ENCODE data around the gene ST14. TPM values are rescaled to one million over a fixed set of nuclear protein-coding genes. Genes with fewer than 3 reads are reported as not detected.

The ST14 gene
- total and polyA plus RNA-seq, 12 donors, result 0.17 to 41.0 (median 10.4) TPM

DNA sequence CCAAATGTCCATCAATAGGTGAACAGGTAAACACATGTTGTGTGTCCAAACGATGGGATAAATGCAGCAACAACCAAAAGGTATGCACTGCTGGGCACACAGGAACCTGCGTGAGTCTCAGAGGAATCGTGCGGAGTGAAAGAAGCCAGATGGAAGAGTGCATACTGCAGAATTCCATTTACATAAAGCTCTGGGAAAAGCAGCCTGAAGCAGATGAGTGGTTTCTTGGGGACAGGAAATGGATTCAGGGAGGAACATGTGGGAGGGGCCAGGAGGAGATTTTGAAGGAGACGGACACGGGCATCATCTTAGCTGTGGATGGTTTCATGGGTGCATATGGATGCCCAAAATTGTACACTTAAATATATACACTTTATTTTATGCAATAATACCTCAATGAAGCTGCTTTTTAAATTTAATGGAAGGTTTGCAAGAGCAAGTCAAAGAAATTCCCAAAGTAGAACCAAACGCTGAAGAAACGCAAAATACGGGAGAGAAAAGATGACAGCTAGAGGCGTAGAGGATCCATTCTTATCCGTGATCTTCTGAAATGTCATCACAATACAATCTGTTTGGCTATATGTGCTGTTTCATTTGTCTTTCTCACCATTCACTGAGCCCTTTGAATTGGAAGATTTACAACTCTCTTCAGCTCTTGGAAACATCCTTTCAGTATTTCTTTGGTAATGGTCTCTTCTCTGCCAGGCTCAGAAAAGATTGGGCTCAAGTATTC is 24.5 kb downstream of the ST14 start:
- Histone ChIP-seq H3K4me1 (replicated peaks in 1 of 2) (peaks cover 27 to 28% of the 10 kb centered on the region in 2 donors), H3K4me3 (no peak overlapping the region), H3K36me3 (replicated peaks in 1 of 2) (no peaks in the 10 kb centered on the region), H3K27ac (no peak overlapping the region), H3K9me3 (replicated peaks in 1 of 3) (no peaks in the 10 kb centered on the region), H3K27me3 (no peaks in the 10 kb centered on the region)
- WGBS, 4 donors, result 85 to 89% (median 89%) methylated on average over 11 of the region's 11 CpGs
- no peak for TF ChIP-seq POLR2A (IDR thresholded peaks at IDR 0.05)
- TF ChIP-seq, protein P1, sequence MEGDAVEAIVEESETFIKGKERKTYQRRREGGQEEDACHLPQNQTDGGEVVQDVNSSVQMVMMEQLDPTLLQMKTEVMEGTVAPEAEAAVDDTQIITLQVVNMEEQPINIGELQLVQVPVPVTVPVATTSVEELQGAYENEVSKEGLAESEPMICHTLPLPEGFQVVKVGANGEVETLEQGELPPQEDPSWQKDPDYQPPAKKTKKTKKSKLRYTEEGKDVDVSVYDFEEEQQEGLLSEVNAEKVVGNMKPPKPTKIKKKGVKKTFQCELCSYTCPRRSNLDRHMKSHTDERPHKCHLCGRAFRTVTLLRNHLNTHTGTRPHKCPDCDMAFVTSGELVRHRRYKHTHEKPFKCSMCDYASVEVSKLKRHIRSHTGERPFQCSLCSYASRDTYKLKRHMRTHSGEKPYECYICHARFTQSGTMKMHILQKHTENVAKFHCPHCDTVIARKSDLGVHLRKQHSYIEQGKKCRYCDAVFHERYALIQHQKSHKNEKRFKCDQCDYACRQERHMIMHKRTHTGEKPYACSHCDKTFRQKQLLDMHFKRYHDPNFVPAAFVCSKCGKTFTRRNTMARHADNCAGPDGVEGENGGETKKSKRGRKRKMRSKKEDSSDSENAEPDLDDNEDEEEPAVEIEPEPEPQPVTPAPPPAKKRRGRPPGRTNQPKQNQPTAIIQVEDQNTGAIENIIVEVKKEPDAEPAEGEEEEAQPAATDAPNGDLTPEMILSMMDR (IDR thresholded peaks at IDR 0.05), result no peak
- intact Hi-C loops (cut with DNase I), result no loop called here
- DNase-seq, result no peak

DNA sequence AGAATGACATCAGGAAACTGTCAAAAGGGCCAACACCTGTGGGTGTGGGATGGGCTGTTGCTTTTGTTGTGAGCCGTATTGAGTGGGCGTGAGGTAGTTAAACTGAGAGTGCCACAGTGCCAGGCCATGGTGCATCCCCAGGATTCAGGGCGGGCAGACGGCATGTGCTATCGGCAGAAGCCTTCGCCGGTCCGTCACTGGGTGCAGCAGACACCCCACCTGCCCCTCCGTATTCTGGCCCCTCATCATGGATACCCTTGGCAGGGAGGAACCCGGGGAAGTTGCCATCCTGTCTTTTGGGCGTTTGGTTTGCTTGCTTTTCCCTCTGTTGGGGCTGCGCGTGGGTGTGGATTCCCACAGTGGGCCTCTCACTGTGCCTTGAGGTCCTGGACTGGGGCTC is 27.5 kb downstream of the ST14 start:
- Histone ChIP-seq H3K27me3 (no peaks in the 10 kb centered on the region), H3K27ac (no peak overlapping the region), H3K4me3 (no peak overlapping the region), H3K36me3 (replicated peaks in 1 of 2) (no peaks in the 10 kb centered on the region), H3K9me3 (replicated peaks in 1 of 3) (no peaks in the 10 kb centered on the region), H3K4me1 (replicated peaks in 1 of 2) (peaks cover 5 to 7% of the 10 kb centered on the region in 2 donors)
- DNase-seq, result no peak
- 94 to 98% (median 95%) methylated on average over 9 to 13 of the region's 13 CpGs for WGBS, 4 donors
- no peak for TF ChIP-seq POLR2A (IDR thresholded peaks at IDR 0.05)
- TF ChIP-seq, protein P1 (IDR thresholded peaks at IDR 0.05), result no peak
- intact Hi-C loops (cut with DNase I), result no loop called here

DNA sequence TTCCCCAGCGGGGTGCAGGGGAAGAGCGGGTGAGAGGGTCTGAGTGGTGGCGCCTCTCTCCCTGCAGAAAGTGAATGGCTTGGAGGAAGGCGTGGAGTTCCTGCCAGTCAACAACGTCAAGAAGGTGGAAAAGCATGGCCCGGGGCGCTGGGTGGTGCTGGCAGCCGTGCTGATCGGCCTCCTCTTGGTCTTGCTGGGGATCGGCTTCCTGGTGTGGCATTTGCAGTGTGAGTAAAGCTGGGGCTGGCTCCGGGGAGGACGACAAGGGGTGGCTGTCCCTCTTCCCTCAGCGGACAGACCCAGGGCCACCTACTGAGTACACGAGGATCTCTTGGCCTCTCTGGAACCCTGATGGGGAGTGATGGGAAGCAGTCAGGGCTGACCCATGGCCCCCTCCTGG is 28.5 kb downstream of the ST14 start:
- H3K9me3 ChIP-seq (replicated peaks in 1 of 3), result no peaks in the 10 kb centered on the region
- intact Hi-C loops (cut with DNase I), result no loop called here
- WGBS, 4 donors, result 79 to 96% (median 93%) methylated on average over 10 to 14 of the region's 14 CpGs
- no peak overlapping the region for H3K4me3 ChIP-seq
- no peaks in the 10 kb centered on the region for H3K27me3 ChIP-seq
- TF ChIP-seq, protein P1 (IDR thresholded peaks at IDR 0.05), result no peak
- no peak for TF ChIP-seq POLR2A (IDR thresholded peaks at IDR 0.05)
- H3K4me1 ChIP-seq (replicated peaks in 1 of 2), result peaks cover 0 to 5% of the 10 kb centered on the region in 2 donors
- DNase-seq, result no peak
- H3K36me3 ChIP-seq (replicated peaks in 1 of 2), result no peaks in the 10 kb centered on the region
- H3K27ac ChIP-seq, result no peak overlapping the region

DNA sequence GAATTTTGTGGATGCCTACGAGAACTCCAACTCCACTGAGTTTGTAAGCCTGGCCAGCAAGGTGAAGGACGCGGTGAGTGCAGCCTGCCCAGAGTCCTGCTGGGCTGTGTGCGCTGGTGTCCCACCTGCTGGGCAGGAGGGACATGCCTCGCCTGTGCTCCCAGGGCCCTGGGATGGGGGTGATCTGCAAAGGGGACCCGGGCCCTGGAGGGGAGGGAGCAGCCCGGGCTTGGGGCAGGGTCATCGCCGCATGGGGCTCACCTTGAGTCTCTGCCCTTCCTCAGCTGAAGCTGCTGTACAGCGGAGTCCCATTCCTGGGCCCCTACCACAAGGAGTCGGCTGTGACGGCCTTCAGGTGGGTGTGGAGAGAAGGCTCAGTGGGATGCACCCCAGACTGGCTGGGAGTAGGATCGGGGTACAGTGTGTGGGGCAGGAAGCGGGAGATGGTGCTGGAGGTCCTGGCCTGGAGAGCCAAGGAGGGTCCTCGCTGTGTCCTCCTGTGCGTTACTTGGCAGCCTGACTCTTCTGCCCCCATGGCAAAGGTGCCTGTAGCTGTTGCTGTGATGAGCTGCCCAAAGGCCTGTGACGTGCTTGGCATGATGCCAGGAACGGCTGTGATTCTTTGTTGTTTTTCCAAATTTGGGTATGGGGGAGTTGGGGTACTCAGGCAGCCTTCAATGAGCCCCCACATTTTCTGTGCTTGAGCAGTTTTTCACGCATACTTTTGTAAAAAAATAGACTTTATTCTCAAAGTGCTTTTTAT is 29.2 kb downstream of the ST14 start:
- Histone ChIP-seq H3K9me3 (replicated peaks in 1 of 3) (no peaks in the 10 kb centered on the region), H3K36me3 (replicated peaks in 1 of 2) (no peaks in the 10 kb centered on the region), H3K27ac (no peak overlapping the region), H3K4me3 (no peak overlapping the region), H3K4me1 (replicated peaks in 1 of 2) (peaks cover 0 to 7% of the 10 kb centered on the region in 2 donors), H3K27me3 (no peaks in the 10 kb centered on the region)
- intact Hi-C loops (cut with DNase I), result no loop called here
- WGBS, 4 donors, result 69 to 85% (median 80%) methylated on average over 10 to 19 of the region's 19 CpGs
- no peak for DNase-seq
- TF ChIP-seq POLR2A (IDR thresholded peaks at IDR 0.05), result no peak
- TF ChIP-seq, protein P1 (IDR thresholded peaks at IDR 0.05), result no peak

Measured in adrenal gland (tissue), 12 donors.